Measurements from ENCODE around the gene SAP30BP. TPM values are rescaled to one million over a fixed set of nuclear protein-coding genes. Genes with fewer than 3 reads are reported as not detected.

SAP30BP gene
- total RNA-seq, 2 donors from 2014 or later, result 47.2 to 73.8 TPM

GRCh38 chr17:75751676-75752404 lies 84.7 kb downstream of the SAP30BP start:
- 82 to 87% methylated on average over 12 to 24 of the region's 24 CpGs for WGBS, 2 donors
- DNase-seq (no peak), ATAC-seq (no peak)
- H3K27ac ChIP-seq, result no peak overlapping the region
- no peak overlapping the region for H3K4me3 ChIP-seq
- TF ChIP-seq, protein P1, sequence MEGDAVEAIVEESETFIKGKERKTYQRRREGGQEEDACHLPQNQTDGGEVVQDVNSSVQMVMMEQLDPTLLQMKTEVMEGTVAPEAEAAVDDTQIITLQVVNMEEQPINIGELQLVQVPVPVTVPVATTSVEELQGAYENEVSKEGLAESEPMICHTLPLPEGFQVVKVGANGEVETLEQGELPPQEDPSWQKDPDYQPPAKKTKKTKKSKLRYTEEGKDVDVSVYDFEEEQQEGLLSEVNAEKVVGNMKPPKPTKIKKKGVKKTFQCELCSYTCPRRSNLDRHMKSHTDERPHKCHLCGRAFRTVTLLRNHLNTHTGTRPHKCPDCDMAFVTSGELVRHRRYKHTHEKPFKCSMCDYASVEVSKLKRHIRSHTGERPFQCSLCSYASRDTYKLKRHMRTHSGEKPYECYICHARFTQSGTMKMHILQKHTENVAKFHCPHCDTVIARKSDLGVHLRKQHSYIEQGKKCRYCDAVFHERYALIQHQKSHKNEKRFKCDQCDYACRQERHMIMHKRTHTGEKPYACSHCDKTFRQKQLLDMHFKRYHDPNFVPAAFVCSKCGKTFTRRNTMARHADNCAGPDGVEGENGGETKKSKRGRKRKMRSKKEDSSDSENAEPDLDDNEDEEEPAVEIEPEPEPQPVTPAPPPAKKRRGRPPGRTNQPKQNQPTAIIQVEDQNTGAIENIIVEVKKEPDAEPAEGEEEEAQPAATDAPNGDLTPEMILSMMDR (IDR thresholded peaks at IDR 0.05), result no peak
- no peak for TF ChIP-seq POLR2A (IDR thresholded peaks at IDR 0.05)
- H3K27me3 ChIP-seq, result no peaks in the 10 kb centered on the region
- peaks cover 21% of the 10 kb centered on the region for H3K4me1 ChIP-seq
- H3K9me3 ChIP-seq, result no peaks in the 10 kb centered on the region
- intact Hi-C loops (cut with DNase I), result no loop called here
- no peaks in the 10 kb centered on the region for H3K36me3 ChIP-seq (replicated peaks in 1 of 2; ENCODE audit: insufficient read depth in 1 of 2, low read depth in 2 of 2)

DNA sequence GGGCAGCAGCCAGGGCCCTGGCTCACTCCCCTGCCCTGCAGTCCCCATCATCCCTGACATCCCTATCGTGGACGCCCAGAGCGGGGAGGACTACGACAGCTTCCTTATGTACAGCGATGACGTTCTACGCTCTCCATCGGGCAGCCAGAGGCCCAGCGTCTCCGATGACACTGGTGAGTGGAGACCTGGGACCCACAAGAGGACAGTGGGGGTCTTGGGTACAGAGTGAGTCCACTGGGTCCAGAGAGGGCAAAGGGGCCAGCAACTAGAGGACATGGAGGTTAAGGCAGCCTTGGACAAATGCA lies 85.2 kb downstream of the SAP30BP start:
- no peak for ATAC-seq
- 87 to 95% methylated on average over 10 of the region's 10 CpGs for WGBS, 2 donors
- no peaks in the 10 kb centered on the region for H3K36me3 ChIP-seq (replicated peaks in 1 of 2; ENCODE audit: insufficient read depth in 1 of 2, low read depth in 2 of 2)
- no peak overlapping the region for H3K27ac ChIP-seq
- H3K4me1 ChIP-seq, result peaks cover 21% of the 10 kb centered on the region
- H3K27me3 ChIP-seq, result no peaks in the 10 kb centered on the region
- intact Hi-C loops (cut with DNase I), result no loop called here
- no peak for TF ChIP-seq POLR2A (IDR thresholded peaks at IDR 0.05)
- TF ChIP-seq, protein P1 (IDR thresholded peaks at IDR 0.05), result no peak
- H3K9me3 ChIP-seq, result no peaks in the 10 kb centered on the region
- H3K4me3 ChIP-seq, result no peak overlapping the region
- no peak for DNase-seq

DNA sequence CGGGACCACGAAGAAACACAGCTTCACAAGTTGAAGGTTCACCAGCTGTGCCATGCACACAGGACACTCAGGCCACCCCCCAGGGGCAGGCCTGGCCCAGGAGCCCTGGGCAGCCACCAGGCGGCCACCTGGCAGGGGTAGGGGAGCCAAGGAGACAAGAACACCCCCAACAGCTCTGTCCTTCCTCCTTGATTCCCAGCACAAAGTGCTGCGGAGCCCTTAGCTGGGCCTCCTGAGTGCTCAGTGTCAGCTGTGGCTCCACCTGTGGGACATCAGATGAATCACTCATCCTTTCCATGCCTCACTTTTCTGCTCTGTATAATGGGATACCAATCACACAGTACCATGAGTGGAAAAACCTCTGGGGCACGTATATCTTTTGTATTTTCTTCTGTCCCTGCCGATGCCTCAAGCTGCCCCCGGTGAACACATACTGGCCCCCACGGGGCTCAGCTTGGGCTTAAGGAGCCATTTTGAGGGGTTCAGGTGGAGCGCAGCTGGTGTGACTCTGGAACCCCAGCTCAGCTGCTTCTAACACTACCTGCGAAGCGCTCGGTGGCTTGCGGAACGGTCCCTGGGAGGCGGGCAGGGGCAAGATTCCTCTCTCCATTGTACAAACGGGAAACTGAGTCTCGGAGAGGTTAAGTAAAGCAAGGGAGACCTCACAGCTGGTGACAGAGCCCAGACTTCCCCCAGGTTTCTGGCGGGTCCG lies 85.8 kb downstream of the SAP30BP start:
- no peaks in the 10 kb centered on the region for H3K27me3 ChIP-seq
- intact Hi-C loops (cut with DNase I), result no loop called here
- H3K27ac ChIP-seq, result no peak overlapping the region

GRCh38 chr17:75753514-75754377 lies 86.6 kb downstream of the SAP30BP start:
- DNase-seq (peak; percentile 65 to 77 (median 70)), ATAC-seq (peak; percentile 74)
- Histone ChIP-seq H3K4me3 (no peak overlapping the region), H3K36me3 (replicated peaks in 1 of 2; ENCODE audit: insufficient read depth in 1 of 2, low read depth in 2 of 2) (no peaks in the 10 kb centered on the region), H3K9me3 (no peaks in the 10 kb centered on the region), H3K4me1 (peaks cover 21% of the 10 kb centered on the region), H3K27ac (peak overlapping the region in 3 of 4 donors; percentile 46 to 66 (median 54)), H3K27me3 (no peaks in the 10 kb centered on the region)
- TF ChIP-seq, protein P1 (IDR thresholded peaks at IDR 0.05), result peak; percentile 24 to 74 (median 51)
- TF ChIP-seq POLR2A (IDR thresholded peaks at IDR 0.05), result no peak
- intact Hi-C loops (cut with DNase I), result no loop called here
- 10 to 83% methylated on average over 4 to 50 of the region's 76 CpGs for WGBS, 2 donors

More for the DNA sequence above, 85.8 kb downstream of the SAP30BP start:
- Histone ChIP-seq H3K4me1 (peaks cover 21% of the 10 kb centered on the region), H3K36me3 (replicated peaks in 1 of 2; ENCODE audit: insufficient read depth in 1 of 2, low read depth in 2 of 2) (no peaks in the 10 kb centered on the region), H3K9me3 (no peaks in the 10 kb centered on the region), H3K4me3 (no peak overlapping the region)
- DNase-seq, result no peak
- TF ChIP-seq, protein P1 (IDR thresholded peaks at IDR 0.05), result no peak
- no peak for TF ChIP-seq POLR2A (IDR thresholded peaks at IDR 0.05)
- WGBS, 2 donors, result 58 to 67% methylated on average over 2 to 19 of the region's 19 CpGs
- ATAC-seq, result no peak

Data from body of pancreas (tissue), 4 donors.